Panc1 (cell line): ENCODE measurements around the gene PCDH10. TPM values are rescaled to one million over a fixed set of nuclear protein-coding genes. Genes with fewer than 3 reads are reported as not detected.

Experiments
- ATAC-seq: fragments of 200-7000 bp; cut with Tn5 transposase; 2 replicates; pipeline ENCODE4 v1.9.1; 2020; ENCODE audit warnings: mild to moderate bottlenecking, moderate library complexity
- BruUV-seq: library from RNA; stranded (reverse); fragments of 400-500 nt; replicated peaks from 2 replicates; lab custom pipeline; 2021; lab: Mats Ljungman, UMichigan
- CTCF ChIA-PET: fragments of 300-600 bp; sonication (Branson Sonifier 250); formaldehyde crosslinking; loops from one replicate; lab custom pipeline; 2022; ENCODE audit warnings: antibody characterized with exemption; lab: Charles Lee
- POLR2A ChIA-PET: fragments of 300-600 bp; sonication (Branson Sonifier 250); formaldehyde crosslinking; loops from one replicate; lab custom pipeline; 2022; ENCODE audit warnings: antibody characterized with exemption; lab: Charles Lee
- DNase-seq: peaks from one replicate; pipeline ENCODE4 v3.0.0-alpha.2; 2010; ENCODE audit warnings: low read depth, low spot score
- H3K27ac ChIP-seq: 2 replicates; pipeline ENCODE4 v1.5.1; 2011; ENCODE audit warnings: mild to moderate bottlenecking, low read length, inconsistent platforms
- H3K27me3 ChIP-seq: fragments of 200-500 bp; sonication (Bioruptor generic); 2 replicates; pipeline ENCODE4 v1.6.0; 2014; ENCODE audit warnings: low read length, inconsistent platforms; ENCODE audit not compliant: control insufficient read depth, insufficient read depth
- H3K36me3 ChIP-seq: fragments of 200-500 bp; sonication (Bioruptor generic); 2 replicates; pipeline ENCODE4 v1.5.1; 2014; ENCODE audit warnings: inconsistent platforms, mild to moderate bottlenecking, low read length, moderate library complexity; ENCODE audit not compliant: control insufficient read depth, insufficient read depth
- H3K4me1 ChIP-seq: 2 replicates; pipeline ENCODE4 v1.5.1; 2011; ENCODE audit warnings: inconsistent platforms, mild to moderate bottlenecking, low read length, moderate library complexity; ENCODE audit not compliant: control insufficient read depth, insufficient read depth
- H3K4me3 ChIP-seq, 2 experiments: 2 replicates each; pipeline ENCODE4 v1.5.1; 2011 to 2012; ENCODE audit warnings: low read depth in 2 of 2, low read length in 2 of 2, mild to moderate bottlenecking in 2 of 2, inconsistent platforms in 1 of 2, moderate library complexity in 1 of 2
- H3K9me3 ChIP-seq: fragments of 200-500 bp; sonication (Bioruptor generic); 2 replicates; pipeline ENCODE4 v1.5.1; 2014; ENCODE audit warnings: low read depth, mild to moderate bottlenecking, inconsistent platforms, low read length, moderate library complexity; ENCODE audit not compliant: control insufficient read depth, insufficient read depth
- POLR2AphosphoS5 ChIP-seq: IDR thresholded peaks from 2 replicates; pipeline ENCODE4 v1.6.1; 2012; ENCODE audit warnings: mild to moderate bottlenecking, low read depth, low read length, moderate library complexity
- SIN3A ChIP-seq: IDR thresholded peaks from 2 replicates; pipeline ENCODE4 v1.6.1; 2012; ENCODE audit warnings: low read depth, mild to moderate bottlenecking, low read length, moderate library complexity, borderline replicate concordance; ENCODE audit not compliant: insufficient read depth
- TCF7L2 ChIP-seq: IDR thresholded peaks from 2 replicates; pipeline ENCODE4 v1.6.1; 2011; ENCODE audit warnings: mild to moderate bottlenecking, low read depth, low read length, inconsistent platforms
- in situ Hi-C: cut with HindIII; loops from 2 replicates; pipeline ENCODE4 v1.10.0; 2016; ENCODE audit warnings: low sequenced_read_pairs, low pct_unique_long_range_greater_than_20kb
- intact Hi-C: fragments of 100-400 bp; cut with micrococcal nuclease; formaldehyde crosslinking; loops from one replicate; pipeline ENCODE4 v1.10.0; 2022; ENCODE audit not compliant: unreplicated experiment
- total RNA-seq: library from RNA; stranded (reverse); gene quantifications from one replicate; pipeline ENCODE4 v1.2.1, GENCODE V29; 2021; ENCODE audit not compliant: unreplicated experiment
- TF ChIP-seq, protein P1 (sequence below), 2 experiments: IDR thresholded peaks; 2 replicates each; pipeline ENCODE4 v1.6.1; 2011 to 2012; ENCODE audit warnings: low read depth in 2 of 2, control low read depth in 1 of 2, low read length in 1 of 2, mild to moderate bottlenecking in 1 of 2, moderate library complexity in 1 of 2; ENCODE audit not compliant: insufficient read depth in 1 of 2
- TF ChIP-seq, protein P2 (sequence below): fragments of 450-650 bp; IDR thresholded peaks from 2 replicates; pipeline ENCODE4 v1.5.1; 2017; ENCODE audit warnings: mild to moderate bottlenecking

Gene PCDH10
- total RNA-seq, 1 experiment from 2014 or later, result not detected

DNA sequence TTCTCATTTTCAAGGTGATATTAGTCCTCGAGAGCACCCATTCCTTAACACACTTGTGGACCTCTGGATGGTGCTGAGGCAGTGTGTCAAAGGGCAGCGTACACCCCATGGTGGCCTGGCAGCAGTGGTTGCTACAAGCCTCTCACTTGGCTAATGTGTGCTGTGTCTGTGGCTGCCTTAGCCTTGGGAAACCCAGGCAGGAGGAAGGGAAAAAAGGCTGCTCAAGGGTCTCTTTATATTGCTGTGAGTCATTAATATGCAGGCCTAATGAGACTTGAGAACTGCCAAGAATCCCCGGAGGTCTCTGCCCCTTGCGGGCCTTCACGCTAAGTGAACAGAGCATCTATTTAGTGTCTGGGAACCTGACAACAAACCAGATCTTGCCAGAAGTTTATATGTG lies 7.0 kb downstream of the PCDH10 start:
- intact Hi-C loops, result no loop called here
- ATAC-seq, result no peak
- CTCF ChIA-PET, result no interaction called here

DNA sequence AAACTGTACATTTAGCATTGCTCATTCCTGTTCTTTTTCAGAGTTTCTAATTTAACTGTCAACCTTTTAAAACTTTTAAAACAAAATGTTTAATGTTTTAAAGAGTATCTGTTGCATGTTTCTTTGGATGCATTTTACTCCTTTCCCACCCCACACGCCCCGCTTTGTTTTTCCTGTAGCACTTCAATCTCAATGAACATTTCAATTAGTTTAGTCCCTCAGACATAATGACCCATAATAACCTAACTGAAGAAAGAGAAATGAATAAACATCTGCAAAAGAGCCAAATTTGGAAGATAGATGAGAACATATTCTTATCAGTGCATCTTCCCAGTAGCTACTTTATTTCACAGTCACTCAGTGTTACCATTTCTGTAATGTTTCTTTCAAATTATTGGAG lies 7.5 kb downstream of the PCDH10 start:
- ATAC-seq (no peak), DNase-seq (no peak)
- Histone ChIP-seq H3K27me3 (no peaks in the 10 kb centered on the region), H3K9me3 (no peaks in the 10 kb centered on the region), H3K4me3 (no peak overlapping the region), H3K36me3 (no peaks in the 10 kb centered on the region), H3K27ac (no peak overlapping the region), H3K4me1 (no peaks in the 10 kb centered on the region)
- TF ChIP-seq TCF7L2 (no peak), POLR2AphosphoS5 (no peak), SIN3A (no peak)
- TF ChIP-seq, protein P1, sequence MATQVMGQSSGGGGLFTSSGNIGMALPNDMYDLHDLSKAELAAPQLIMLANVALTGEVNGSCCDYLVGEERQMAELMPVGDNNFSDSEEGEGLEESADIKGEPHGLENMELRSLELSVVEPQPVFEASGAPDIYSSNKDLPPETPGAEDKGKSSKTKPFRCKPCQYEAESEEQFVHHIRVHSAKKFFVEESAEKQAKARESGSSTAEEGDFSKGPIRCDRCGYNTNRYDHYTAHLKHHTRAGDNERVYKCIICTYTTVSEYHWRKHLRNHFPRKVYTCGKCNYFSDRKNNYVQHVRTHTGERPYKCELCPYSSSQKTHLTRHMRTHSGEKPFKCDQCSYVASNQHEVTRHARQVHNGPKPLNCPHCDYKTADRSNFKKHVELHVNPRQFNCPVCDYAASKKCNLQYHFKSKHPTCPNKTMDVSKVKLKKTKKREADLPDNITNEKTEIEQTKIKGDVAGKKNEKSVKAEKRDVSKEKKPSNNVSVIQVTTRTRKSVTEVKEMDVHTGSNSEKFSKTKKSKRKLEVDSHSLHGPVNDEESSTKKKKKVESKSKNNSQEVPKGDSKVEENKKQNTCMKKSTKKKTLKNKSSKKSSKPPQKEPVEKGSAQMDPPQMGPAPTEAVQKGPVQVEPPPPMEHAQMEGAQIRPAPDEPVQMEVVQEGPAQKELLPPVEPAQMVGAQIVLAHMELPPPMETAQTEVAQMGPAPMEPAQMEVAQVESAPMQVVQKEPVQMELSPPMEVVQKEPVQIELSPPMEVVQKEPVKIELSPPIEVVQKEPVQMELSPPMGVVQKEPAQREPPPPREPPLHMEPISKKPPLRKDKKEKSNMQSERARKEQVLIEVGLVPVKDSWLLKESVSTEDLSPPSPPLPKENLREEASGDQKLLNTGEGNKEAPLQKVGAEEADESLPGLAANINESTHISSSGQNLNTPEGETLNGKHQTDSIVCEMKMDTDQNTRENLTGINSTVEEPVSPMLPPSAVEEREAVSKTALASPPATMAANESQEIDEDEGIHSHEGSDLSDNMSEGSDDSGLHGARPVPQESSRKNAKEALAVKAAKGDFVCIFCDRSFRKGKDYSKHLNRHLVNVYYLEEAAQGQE (IDR thresholded peaks at IDR 0.05; ENCODE audit: insufficient read depth in 1 of 2, low read depth in 2 of 2, low read length in 1 of 2), result no peak
- TF ChIP-seq, protein P2, sequence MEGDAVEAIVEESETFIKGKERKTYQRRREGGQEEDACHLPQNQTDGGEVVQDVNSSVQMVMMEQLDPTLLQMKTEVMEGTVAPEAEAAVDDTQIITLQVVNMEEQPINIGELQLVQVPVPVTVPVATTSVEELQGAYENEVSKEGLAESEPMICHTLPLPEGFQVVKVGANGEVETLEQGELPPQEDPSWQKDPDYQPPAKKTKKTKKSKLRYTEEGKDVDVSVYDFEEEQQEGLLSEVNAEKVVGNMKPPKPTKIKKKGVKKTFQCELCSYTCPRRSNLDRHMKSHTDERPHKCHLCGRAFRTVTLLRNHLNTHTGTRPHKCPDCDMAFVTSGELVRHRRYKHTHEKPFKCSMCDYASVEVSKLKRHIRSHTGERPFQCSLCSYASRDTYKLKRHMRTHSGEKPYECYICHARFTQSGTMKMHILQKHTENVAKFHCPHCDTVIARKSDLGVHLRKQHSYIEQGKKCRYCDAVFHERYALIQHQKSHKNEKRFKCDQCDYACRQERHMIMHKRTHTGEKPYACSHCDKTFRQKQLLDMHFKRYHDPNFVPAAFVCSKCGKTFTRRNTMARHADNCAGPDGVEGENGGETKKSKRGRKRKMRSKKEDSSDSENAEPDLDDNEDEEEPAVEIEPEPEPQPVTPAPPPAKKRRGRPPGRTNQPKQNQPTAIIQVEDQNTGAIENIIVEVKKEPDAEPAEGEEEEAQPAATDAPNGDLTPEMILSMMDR, result no peak
- CTCF ChIA-PET, result no interaction called here
- no TSS peak for BruUV-seq
- intact Hi-C loops (no loop called here), in situ Hi-C loops (no loop called here)
- POLR2A ChIA-PET, result no interaction called here

More for the DNA sequence above, 7.0 kb downstream of the PCDH10 start:
- Histone ChIP-seq H3K27me3 (no peaks in the 10 kb centered on the region), H3K9me3 (no peaks in the 10 kb centered on the region), H3K27ac (no peak overlapping the region), H3K4me1 (no peaks in the 10 kb centered on the region), H3K4me3 (no peak overlapping the region), H3K36me3 (no peaks in the 10 kb centered on the region)
- POLR2A ChIA-PET, result no interaction called here
- TF ChIP-seq, protein P1 (IDR thresholded peaks at IDR 0.05; ENCODE audit: insufficient read depth in 1 of 2, low read depth in 2 of 2, low read length in 1 of 2), result no peak
- TF ChIP-seq TCF7L2 (no peak), SIN3A (no peak), POLR2AphosphoS5 (no peak)
- TF ChIP-seq, protein P2, result no peak
- no peak for DNase-seq
- no TSS peak for BruUV-seq
- in situ Hi-C loops, result no loop called here
